Central memory CD4-positive, alpha-beta T cell (primary cell): ENCODE measurements around the gene NHSL1.

Source experiments
- DNase-seq: peaks from one replicate; pipeline ENCODE4 v3.0.0; 2022
- total RNA-seq, 3 experiments: gene quantifications; one replicate each; lab custom pipeline; 2026; lab: John Stamatoyannopoulos, UW

NHSL1 gene
- total RNA-seq = 0 to 0.65 (median 0.42) reads per million in 3 experiments

- no peak for DNase-seq
These were observed at the start of gene NHSL1 for GRCh38 chr6:138499303-138500018. Gene NHSL1 (minus strand): TSS chr6:138499494. CDS start chr6:138499290, 204 bp downstream.

- no peak for DNase-seq
These were observed 47.5 kb upstream of the NHSL1 start for GRCh38 chr6:138546733-138547185.

- DNase-seq = no peak
These were observed 46.3 kb upstream of the NHSL1 start for GRCh38 chr6:138545621-138545980.

GRCh38 chr6:138544501-138544900, 45.2 kb upstream of the NHSL1 start:
- no peak for DNase-seq

GRCh38 chr6:138543657-138544056, 44.4 kb upstream of the NHSL1 start:
- DNase-seq = no peak

GRCh38 chr6:138541823-138542481, 42.7 kb upstream of the NHSL1 start:
- no peak for DNase-seq

GRCh38 chr6:138540468-138540867, 41.2 kb upstream of the NHSL1 start:
- no peak for DNase-seq

- DNase-seq = no peak
These were observed 40.6 kb upstream of the NHSL1 start for GRCh38 chr6:138539876-138540275.

- no peak for DNase-seq
These were observed 39.2 kb upstream of the NHSL1 start for GRCh38 chr6:138538390-138539031.

- DNase-seq = no peak
These were observed 37.8 kb upstream of the NHSL1 start for GRCh38 chr6:138537106-138537505.

GRCh38 chr6:138535728-138536455, 36.6 kb upstream of the NHSL1 start:
- DNase-seq = no peak

- DNase-seq = no peak
These were observed 34.4 kb upstream of the NHSL1 start for GRCh38 chr6:138533667-138534066.

GRCh38 chr6:138531387-138531786, 32.1 kb upstream of the NHSL1 start:
- no peak for DNase-seq

- no peak for DNase-seq
These were observed 30.2 kb upstream of the NHSL1 start for GRCh38 chr6:138529478-138529877.

GRCh38 chr6:138528956-138529355, 29.7 kb upstream of the NHSL1 start:
- DNase-seq = no peak

GRCh38 chr6:138528137-138528536, 28.8 kb upstream of the NHSL1 start:
- no peak for DNase-seq

- no peak for DNase-seq
These were observed 28.3 kb upstream of the NHSL1 start for GRCh38 chr6:138527411-138528088.

- no peak for DNase-seq
These were observed 27.5 kb upstream of the NHSL1 start for GRCh38 chr6:138526822-138527235.

GRCh38 chr6:138525355-138525754, 26.1 kb upstream of the NHSL1 start:
- no peak for DNase-seq

- DNase-seq = no peak
These were observed 25.2 kb upstream of the NHSL1 start for GRCh38 chr6:138524526-138524925.

- DNase-seq = no peak
These were observed 24.3 kb upstream of the NHSL1 start for GRCh38 chr6:138523347-138524210.

GRCh38 chr6:138522611-138523010, 23.3 kb upstream of the NHSL1 start:
- no peak for DNase-seq
